AG10803 (cell line): ENCODE measurements around the gene SEPTIN2.

ENCODE experiments used
- DNase-seq: peaks from one replicate; pipeline ENCODE4 v3.0.0; 2010; ENCODE audit warnings: low read depth
- H3K4me3 ChIP-seq: 2 replicates; pipeline ENCODE4 v1.5.1; 2011; ENCODE audit warnings: mild to moderate bottlenecking, low read length, control low read depth
- CTCF ChIP-seq: conservative IDR thresholded peaks from 2 replicates; pipeline ENCODE4 v1.5.1; 2011; ENCODE audit warnings: mild to moderate bottlenecking, low read length, control low read depth, inconsistent platforms

The SEPTIN2 gene

DNA sequence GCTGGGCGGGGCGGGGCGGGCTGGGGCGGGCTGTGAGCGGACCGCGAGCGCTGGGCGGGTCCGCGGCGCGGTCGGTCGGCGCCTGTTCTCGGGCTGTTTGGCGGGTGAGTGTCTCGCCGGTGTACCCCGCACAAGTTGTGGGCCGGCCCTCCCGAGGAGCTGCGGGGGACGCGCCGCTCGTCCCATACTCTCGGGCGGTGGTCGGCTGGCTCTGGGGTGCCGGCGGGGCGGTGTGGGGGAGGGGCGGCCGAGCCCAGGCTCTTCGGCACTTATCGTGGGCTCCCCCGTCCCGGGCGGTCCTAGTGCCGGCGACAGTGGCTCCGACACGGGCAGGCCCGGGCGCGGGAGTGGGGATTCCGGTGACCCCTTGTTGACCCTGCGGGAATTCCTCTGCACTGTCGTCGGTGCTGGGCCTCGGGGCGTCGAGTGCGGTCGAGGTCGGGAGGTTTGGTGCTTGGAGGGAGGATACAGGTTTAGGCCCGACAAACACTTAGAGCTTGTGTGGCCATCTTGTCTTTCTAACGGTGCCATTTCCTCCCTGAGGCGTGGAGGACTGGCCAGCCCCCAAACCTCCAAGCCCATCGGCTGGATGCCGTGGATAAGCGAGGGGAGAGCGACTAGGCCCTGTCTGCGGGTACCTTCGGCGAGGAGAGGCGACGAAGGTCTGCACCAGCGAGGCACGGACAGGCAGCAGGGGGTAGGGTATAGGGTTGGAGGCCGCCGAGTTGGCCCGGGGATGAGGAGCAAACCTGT lies at the start of gene SEPTIN2:
SEPTIN2 (plus strand) TSS at position 47 of the 753 bp plus-strand sequence. CDS start 8,308 bp downstream, outside the sequence.
- TF ChIP-seq CTCF = no peak
- peak; percentile 53 for DNase-seq
- peak within 1 kb of the TSS; percentile 98 for H3K4me3 ChIP-seq

- TF ChIP-seq CTCF = no peak
- no peak for DNase-seq
Measured at GRCh38 chr2:241267249-241268067, 48.3 kb upstream of the SEPTIN2 start.

DNA sequence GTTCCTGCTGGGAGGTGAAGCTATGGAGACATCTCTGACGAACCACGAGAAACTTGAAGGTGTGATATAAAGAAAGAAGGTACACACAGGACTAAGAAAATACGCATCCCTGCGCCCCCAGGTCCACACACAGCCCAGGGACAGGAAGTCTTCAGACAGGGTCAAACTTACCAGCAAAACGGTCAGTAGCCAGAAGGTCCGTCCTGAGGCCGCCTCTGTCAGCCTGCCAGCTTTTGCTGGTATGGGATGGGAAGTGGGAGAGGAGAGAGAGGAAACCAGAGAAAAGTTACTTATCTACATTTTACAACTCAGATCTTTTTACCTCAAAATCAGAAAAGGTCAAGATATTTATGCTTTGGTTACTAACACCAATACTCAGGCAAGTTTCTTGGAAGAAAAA lies 47.4 kb upstream of the SEPTIN2 start:
- DNase-seq = no peak
- no peak overlapping the region for H3K4me3 ChIP-seq
- TF ChIP-seq CTCF = no peak

More at GRCh38 chr2:241267249-241268067, 48.3 kb upstream of the SEPTIN2 start:
- no peak overlapping the region for H3K4me3 ChIP-seq

- peak overlapping the region; percentile 30 for H3K4me3 ChIP-seq
- peak; percentile 28 for TF ChIP-seq CTCF
- peak; percentile 54 for DNase-seq
Measured at GRCh38 chr2:241268716-241269445, 46.8 kb upstream of the SEPTIN2 start.

- TF ChIP-seq CTCF = no peak
- no peak for DNase-seq
- H3K4me3 ChIP-seq = peak overlapping the region; percentile 71
Measured at GRCh38 chr2:241269707-241270520, 45.8 kb upstream of the SEPTIN2 start.

DNA sequence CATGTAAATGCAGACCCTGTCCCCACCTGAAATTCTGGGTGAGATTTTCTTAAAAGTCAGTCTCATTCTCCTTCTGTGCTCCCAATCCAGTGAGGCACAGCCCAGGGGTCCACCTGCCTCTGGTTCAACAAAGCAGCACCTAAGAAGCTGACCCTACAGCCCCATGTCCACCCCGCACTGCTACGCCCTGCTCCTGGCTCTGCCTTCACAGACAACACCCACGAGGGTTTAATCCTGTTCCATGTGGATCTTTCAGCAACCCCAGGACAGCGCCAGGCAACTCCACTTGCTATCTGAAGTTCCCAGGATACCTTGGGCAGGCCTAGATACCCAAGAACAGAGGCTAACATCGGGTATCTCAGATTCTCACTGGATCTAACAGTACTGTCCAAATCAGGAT lies 45.2 kb upstream of the SEPTIN2 start:
- peak overlapping the region; percentile 71 for H3K4me3 ChIP-seq
- no peak for TF ChIP-seq CTCF
- DNase-seq = no peak
